Measurements from ENCODE around the gene PDE2A. TPM values are rescaled to one million over a fixed set of nuclear protein-coding genes. Genes with fewer than 3 reads are reported as not detected.

The PDE2A gene
- total RNA-seq, 2 experiments from 2014 or later, result 4.0 to 4.5 TPM

DNA sequence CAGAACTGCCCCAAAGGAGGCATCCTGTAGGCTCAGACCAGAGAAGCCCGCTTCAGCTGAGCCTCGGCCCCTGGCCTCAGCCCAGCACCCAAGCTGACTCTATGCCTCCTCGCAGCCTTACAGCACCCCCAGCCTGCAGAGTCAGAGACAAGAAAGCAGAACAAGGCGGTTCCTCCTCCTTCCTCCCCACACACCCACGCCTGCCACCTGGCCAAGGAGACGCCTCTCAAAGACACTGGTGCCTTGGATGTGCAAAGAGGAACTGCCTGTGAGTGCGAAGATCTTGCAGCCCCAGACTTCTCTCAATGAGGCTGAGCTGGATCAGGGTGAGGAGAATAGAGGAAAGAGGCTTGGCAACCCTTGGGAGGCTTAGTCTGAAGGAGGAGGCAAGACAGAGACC is 60.2 kb downstream of the PDE2A start:
- Histone ChIP-seq H3K36me3 (ENCODE audit: insufficient read depth, low read length) (no peaks in the 10 kb centered on the region), H3K4me3 (ENCODE audit: low read length) (no peak overlapping the region), H3K27me3 (ENCODE audit: control insufficient read depth in 1 of 2, insufficient read depth in 2 of 2, low read length in 2 of 2) (peaks cover 0 to 15% of the 10 kb centered on the region in 2 experiments), H3K9me3 (ENCODE audit: control insufficient read depth in 1 of 2, insufficient read depth in 1 of 2, low read length in 2 of 2) (no peaks in the 10 kb centered on the region), H3K27ac (ENCODE audit: low read depth in 1 of 2, low read length in 2 of 2) (no peak overlapping the region), H3K4me1 (ENCODE audit: insufficient read depth, low read length) (peaks cover 17% of the 10 kb centered on the region)
- Mint-ChIP-seq H3K4me1 (ENCODE audit: low read depth) (peaks cover 11% of the 10 kb centered on the region), H3K4me3 (no peak overlapping the region), H3K27ac (no peak overlapping the region), H3K27me3 (peaks cover 38% of the 10 kb centered on the region), H3K36me3 (ENCODE audit: low read depth) (no peaks in the 10 kb centered on the region), H3K9me3 (no peaks in the 10 kb centered on the region)
- peak in 4 of 14 experiments; percentile 3 to 66 (median 42) for DNase-seq
- intact Hi-C loops (cut with DNase I, micrococcal nuclease), result no loop called here
- ATAC-seq (ENCODE audit: poor library complexity), result no peak
- ChIA-PET POLR2A (no interaction called here), CTCF (no interaction called here)
- TF ChIP-seq, protein P1, sequence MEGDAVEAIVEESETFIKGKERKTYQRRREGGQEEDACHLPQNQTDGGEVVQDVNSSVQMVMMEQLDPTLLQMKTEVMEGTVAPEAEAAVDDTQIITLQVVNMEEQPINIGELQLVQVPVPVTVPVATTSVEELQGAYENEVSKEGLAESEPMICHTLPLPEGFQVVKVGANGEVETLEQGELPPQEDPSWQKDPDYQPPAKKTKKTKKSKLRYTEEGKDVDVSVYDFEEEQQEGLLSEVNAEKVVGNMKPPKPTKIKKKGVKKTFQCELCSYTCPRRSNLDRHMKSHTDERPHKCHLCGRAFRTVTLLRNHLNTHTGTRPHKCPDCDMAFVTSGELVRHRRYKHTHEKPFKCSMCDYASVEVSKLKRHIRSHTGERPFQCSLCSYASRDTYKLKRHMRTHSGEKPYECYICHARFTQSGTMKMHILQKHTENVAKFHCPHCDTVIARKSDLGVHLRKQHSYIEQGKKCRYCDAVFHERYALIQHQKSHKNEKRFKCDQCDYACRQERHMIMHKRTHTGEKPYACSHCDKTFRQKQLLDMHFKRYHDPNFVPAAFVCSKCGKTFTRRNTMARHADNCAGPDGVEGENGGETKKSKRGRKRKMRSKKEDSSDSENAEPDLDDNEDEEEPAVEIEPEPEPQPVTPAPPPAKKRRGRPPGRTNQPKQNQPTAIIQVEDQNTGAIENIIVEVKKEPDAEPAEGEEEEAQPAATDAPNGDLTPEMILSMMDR (IDR thresholded peaks at IDR 0.05), result no peak

- ATAC-seq (ENCODE audit: poor library complexity), result no peak
- TF ChIP-seq, protein P1 (IDR thresholded peaks at IDR 0.05), result no peak
- peaks cover 38% of the 10 kb centered on the region for H3K27me3 Mint-ChIP-seq
- Histone ChIP-seq H3K9me3 (ENCODE audit: control insufficient read depth in 1 of 2, insufficient read depth in 1 of 2, low read length in 2 of 2) (no peaks in the 10 kb centered on the region), H3K36me3 (ENCODE audit: insufficient read depth, low read length) (no peaks in the 10 kb centered on the region), H3K27ac (ENCODE audit: low read depth in 1 of 2, low read length in 2 of 2) (no peak overlapping the region), H3K4me1 (ENCODE audit: insufficient read depth, low read length) (peaks cover 17% of the 10 kb centered on the region), H3K27me3 (ENCODE audit: control insufficient read depth in 1 of 2, insufficient read depth in 2 of 2, low read length in 2 of 2) (peaks cover 0 to 15% of the 10 kb centered on the region in 2 experiments), H3K4me3 (ENCODE audit: low read length) (no peak overlapping the region)
- H3K27ac Mint-ChIP-seq, result no peak overlapping the region
- H3K4me3 Mint-ChIP-seq, result no peak overlapping the region
- intact Hi-C loops (cut with DNase I, micrococcal nuclease), result no loop called here
- no peaks in the 10 kb centered on the region for H3K9me3 Mint-ChIP-seq
- DNase-seq, result no peak
- CTCF ChIA-PET, result no interaction called here
- peaks cover 11% of the 10 kb centered on the region for H3K4me1 Mint-ChIP-seq (ENCODE audit: low read depth)
- POLR2A ChIA-PET, result no interaction called here
- no peaks in the 10 kb centered on the region for H3K36me3 Mint-ChIP-seq (ENCODE audit: low read depth)
Observed at GRCh38 chr11:72613450-72613849, 60.8 kb downstream of the PDE2A start.

DNA sequence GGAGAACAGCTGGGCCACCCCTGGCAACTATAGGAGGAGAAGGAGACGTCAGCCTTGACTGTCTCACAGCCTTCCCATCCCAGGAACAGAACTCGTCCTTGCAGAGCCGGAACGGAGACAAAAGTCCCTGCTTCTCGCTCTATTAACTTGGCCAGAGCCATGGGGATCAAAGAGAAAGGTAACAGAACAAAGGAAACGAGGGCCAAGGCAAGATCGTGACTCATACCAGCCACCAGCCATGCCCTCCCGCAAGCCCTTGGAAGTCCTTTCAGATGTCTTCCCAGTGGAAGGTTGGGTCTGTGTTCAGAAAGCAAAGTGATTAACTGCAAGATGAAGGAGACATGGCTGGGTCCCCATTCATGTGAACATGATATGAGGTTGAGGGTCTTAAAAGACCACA is 64.7 kb downstream of the PDE2A start:
- no peak overlapping the region for H3K27ac ChIP-seq (ENCODE audit: low read depth in 1 of 2, low read length in 2 of 2)
- peaks cover 39% of the 10 kb centered on the region for H3K27me3 Mint-ChIP-seq
- ChIA-PET CTCF (interaction anchor here (1.0 to 1.3 kb wide), 2 partner anchors 19 to 20 kb away, joined by 3 to 4 read pairs; no protein-coding TSS in a partner anchor), POLR2A (no interaction called here)
- H3K27me3 ChIP-seq (ENCODE audit: control insufficient read depth in 1 of 2, insufficient read depth in 2 of 2, low read length in 2 of 2), result peaks cover 0 to 20% of the 10 kb centered on the region in 2 experiments
- intact Hi-C loops (cut with DNase I, micrococcal nuclease), result loop anchor here in 1 of 2 experiments (2.0 kb wide), 1 partner anchor 25 kb away; no protein-coding TSS in a partner anchor
- no peaks in the 10 kb centered on the region for H3K36me3 ChIP-seq (ENCODE audit: insufficient read depth, low read length)
- H3K4me3 ChIP-seq (ENCODE audit: low read length), result no peak overlapping the region
- ATAC-seq (ENCODE audit: poor library complexity), result no peak
- peaks cover 11% of the 10 kb centered on the region for H3K4me1 Mint-ChIP-seq (ENCODE audit: low read depth)
- H3K9me3 ChIP-seq (ENCODE audit: control insufficient read depth in 1 of 2, insufficient read depth in 1 of 2, low read length in 2 of 2), result peaks cover 0 to 4% of the 10 kb centered on the region in 2 experiments
- no peak overlapping the region for H3K4me3 Mint-ChIP-seq
- H3K4me1 ChIP-seq (ENCODE audit: insufficient read depth, low read length), result peaks cover 16% of the 10 kb centered on the region
- H3K27ac Mint-ChIP-seq, result no peak overlapping the region
- H3K36me3 Mint-ChIP-seq (ENCODE audit: low read depth), result no peaks in the 10 kb centered on the region
- H3K9me3 Mint-ChIP-seq, result no peaks in the 10 kb centered on the region
- TF ChIP-seq, protein P1 (IDR thresholded peaks at IDR 0.05), result no peak
- no peak for DNase-seq

Measured in CD4-positive, alpha-beta T cell (primary cell).